Effector CD8-positive, alpha-beta T cell (primary cell): ENCODE measurements around the gene NUDT21.
"Not testable (repeated sequence)": the region's sequence is repeated elsewhere in the genome, so short reads cannot be mapped to it uniquely, and the experiment has no call there.

Experiments used
- DNase-seq: peaks from one replicate; lab custom pipeline; 2025; lab: John Stamatoyannopoulos, UW
- total RNA-seq, 4 experiments: gene quantifications; one replicate each; lab custom pipeline; 2026; lab: John Stamatoyannopoulos, UW

The NUDT21 gene
- total RNA-seq = 28.5 to 35.7 (median 31.6) reads per million in 4 experiments

DNA sequence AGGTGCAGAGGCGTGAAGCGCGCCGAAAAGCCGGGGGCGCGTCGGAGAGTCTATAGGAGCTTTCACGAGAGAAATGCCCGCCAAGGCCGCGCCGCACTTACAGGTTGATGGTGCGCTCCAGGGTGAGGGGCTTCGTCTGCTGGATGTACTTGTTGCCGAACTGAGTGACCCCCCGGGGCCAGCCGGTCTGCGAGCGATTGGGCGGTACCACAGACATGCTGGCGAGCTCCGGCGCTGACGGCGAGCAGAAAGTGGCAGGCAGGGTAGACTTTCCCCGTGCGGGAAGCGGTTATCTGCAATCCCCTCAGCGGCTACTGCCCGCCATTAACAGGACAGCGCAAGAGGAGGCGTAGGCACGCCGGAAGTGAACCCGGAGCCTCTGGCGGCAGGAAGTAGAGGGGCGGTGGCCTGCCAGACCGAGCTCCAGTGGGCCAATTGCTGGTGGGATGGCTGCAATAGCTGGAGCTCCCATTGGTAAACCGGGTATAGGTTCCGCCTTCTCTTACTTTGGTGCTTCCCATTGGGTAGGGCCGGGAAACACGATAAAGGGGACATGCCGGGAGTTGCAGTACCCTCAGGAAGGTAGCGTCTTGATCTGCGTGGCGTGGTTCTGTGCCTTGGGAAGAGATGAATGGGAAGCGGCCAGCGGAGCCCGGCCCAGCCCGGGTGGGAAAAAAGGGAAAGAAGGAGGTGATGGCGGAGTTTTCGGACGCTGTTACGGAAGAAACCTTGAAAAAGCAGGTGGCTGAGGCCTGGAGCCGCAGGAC, at the start of gene NUDT21, which contains the start of gene OGFOD1:
TSS of gene NUDT21 (minus strand) at position 347 of the 767 bp plus-strand sequence. CDS start at position 217, 130 bp downstream.
TSS of gene OGFOD1 (plus strand) at position 569 of the 767 bp plus-strand sequence. CDS start at position 628, 59 bp downstream.
- peak; percentile 82 for DNase-seq

GRCh38 chr16:56493815-56494214, 42.7 kb upstream of the NUDT21 start:
- DNase-seq = no peak

DNA sequence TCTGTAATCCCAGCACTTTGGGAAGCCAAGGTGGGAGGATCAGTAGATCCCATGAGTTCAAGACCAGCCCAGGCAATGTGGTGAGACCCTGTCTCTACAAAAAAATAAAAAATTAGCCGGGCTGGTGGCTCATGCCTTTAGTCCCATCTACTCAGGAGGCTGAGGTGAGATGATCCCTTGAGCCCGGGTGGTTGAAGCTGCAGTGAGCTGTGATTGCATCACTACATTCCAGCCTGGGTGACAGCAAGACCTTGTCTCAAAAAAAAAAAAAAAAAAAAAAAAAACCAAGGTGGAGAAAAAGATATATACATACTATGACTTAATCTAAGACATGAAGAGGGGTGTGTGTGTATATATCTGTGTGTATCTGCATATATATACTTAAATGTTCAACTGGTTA, 42.0 kb upstream of the NUDT21 start:
- no peak for DNase-seq

DNA sequence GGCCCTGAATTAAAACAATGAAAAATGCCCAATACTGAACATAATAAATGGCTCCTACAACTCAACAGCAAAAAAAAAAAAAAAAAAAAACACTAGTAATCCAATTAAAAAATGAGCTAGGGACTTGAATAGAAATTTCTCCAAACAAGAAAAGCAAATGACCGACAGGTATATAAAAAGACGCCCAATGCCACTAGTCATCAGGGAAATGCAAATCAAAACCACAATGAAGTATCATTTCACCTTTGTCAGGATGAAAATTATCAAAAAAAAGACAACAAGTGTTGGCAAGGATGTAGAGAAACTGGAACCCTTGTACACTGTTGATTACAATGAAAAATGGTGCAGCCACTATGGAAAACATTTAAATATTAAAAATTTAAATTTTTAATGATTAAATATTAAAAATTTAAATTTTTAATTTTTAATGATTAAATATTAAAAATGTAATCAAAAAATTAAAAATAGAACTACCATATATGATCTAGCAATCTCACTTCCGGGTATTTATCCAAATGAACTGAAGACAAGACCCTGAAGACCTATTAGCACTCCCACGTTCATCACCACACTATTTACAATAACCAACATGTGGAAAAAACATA, 40.6 kb upstream of the NUDT21 start:
- no peak for DNase-seq

DNA sequence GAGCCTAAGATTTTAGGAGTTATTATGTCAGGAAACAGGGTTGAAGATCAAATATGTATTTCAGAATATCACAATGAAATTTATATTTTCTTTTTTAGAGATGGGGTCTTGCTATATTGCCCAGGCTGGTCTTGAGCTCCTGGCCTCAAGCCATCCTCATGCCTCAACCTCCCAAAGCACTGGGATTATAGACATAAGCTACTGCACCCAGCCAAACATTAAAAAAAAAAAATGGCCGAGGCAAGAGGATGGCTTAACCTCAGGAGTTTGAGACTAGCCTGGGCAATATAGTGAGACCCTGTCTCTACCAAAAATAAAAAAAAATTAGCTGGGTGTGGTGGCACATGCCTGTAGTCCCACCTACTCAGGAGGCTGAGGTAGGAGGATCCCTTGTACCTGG, 37.7 kb upstream of the NUDT21 start:
- DNase-seq = not testable (repeated sequence)

- no peak for DNase-seq
These were observed 36.9 kb upstream of the NUDT21 start for GRCh38 chr16:56488035-56488434.

GRCh38 chr16:56483394-56483793, 32.3 kb upstream of the NUDT21 start:
- no peak for DNase-seq

DNA sequence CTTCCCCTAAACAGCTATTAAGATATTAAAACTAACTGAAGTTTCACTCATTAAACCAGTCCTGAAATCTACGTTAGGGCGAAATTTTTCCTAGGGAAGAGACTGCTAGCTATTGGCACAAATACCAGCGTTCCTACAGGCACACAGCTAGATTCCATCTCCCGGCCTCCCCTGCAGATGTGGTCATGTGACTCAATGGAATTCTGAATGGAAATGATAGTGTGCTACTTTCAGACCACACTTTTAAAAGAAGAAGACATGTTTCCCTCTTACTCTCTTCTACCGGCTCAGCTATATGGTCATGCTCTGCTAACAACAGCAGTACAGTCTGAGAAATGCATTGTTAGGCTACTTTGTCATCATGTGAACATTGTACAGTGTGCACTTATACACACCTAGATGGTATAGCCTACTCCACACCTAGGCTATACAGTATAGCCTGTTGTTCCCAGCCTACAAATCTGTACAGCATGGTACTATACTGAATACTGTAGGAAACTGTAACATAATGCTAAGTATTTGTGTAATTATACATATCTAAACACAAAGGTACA, 31.6 kb upstream of the NUDT21 start:
- DNase-seq = no peak

DNA sequence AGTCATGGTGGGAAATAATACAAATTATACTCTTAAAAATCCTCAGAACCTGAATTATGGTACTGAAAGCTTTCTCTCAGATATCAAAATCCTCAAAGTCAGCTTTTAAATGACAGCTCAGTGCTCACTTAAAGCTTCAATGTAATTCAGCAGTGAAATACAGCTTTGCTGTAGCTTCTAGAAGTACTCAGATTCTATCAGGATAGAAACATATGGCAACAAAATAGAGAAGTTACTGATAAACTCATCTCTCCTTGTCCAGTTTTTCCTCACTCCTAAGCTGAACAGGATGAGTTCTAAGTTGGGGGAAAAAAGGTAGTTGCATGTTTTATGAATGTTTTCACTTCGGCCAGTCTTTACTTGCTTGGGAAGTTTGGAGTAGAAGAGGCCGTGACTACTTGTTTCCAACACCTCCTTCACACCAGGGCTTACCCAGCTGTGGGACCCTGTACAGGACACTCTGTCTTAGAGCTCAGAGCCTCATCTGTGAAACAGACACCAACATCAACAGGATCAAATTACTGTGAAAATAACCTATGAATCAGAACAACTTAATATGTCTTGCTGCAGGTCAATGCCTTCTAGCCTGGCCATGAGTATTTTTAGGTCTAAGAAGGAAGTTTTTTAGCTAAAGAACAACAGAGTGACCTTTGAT, 30.5 kb upstream of the NUDT21 start:
- DNase-seq = no peak

DNA sequence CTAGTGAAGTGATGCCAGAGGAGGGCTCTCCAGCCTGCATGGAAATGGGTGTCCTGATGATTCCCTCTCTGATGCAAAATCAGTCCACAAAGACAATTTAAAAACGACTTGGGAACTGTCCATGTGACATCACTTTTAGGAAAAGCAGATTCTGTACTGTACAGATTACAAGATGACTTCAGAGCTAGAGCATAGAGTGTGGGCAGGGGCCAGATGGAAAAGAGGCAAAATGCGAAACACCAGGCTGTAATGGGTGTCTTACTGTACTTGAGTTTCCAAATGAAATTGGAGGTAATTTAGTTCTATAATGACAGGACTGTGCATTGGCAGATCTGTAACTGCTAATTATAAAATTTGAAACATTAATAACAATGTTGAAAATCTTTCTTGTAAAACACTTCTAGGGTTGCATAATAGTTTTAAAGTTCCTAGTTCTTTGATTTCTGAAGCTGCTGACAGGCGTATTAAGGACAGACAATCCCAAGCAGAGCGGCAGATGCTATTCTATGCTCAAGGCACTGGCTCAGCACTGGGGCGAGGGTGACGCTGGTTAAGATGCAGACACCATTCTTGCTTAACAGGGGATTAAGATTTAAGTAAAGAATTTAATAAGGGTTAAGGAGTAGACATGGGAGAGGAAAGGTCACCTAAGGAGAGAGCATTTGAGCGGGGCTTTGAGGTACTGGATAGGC, 29.8 kb upstream of the NUDT21 start:
- no peak for DNase-seq

DNA sequence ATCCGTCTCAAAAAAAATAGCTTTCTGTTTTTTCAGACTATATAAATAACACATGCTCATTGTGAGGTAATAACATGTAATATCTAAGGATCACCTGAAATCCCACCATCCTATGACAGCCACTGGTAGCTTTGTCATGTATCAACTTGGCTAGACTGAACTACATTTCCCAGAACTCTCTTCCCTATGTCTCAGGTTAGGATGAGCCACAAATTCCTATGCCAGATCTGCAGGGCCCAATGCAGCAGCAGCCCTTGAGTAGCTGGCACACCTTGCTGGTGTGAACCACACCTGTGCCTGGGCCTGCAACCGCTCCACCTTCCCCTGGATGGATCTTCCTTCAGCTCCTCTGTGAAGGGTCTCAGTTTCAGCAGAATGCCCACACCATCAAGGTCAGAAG, 28.3 kb upstream of the NUDT21 start:
- no peak for DNase-seq

DNA sequence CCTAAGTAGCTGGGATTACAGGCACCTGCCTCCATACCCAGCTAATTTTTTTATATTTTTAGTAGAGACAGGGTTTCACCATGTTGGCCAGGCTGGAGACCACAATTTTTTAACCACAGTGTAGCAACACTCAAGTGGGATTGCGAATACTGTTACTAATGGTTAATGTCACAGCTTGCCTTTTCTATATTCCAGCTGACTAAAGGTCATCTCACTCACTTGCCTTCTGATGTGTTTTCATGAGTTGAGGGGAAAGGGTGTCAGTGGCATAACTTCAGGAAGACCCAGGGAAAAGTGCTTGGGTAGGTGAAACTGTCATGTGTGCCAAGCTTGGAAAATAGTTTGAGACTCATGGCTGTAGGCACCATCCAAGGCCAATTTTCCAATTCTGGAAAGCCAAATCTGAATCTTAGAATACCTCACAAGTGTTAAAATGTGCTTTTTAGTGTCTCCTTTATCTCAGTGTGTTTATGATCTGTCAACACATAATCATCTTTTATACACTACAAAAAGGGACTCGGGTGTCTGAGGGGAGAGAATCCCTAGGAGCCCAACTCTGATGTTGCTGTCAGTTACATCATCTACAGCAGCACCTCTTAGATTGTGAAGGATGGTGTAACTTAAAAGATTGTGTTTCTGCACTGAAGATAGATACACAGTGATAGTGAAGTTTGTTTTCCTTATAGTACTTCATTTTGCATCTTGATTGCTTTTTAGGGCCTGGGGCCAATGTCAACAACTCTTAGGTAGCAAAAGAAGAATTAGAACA, 27.3 kb upstream of the NUDT21 start:
- no peak for DNase-seq

DNA sequence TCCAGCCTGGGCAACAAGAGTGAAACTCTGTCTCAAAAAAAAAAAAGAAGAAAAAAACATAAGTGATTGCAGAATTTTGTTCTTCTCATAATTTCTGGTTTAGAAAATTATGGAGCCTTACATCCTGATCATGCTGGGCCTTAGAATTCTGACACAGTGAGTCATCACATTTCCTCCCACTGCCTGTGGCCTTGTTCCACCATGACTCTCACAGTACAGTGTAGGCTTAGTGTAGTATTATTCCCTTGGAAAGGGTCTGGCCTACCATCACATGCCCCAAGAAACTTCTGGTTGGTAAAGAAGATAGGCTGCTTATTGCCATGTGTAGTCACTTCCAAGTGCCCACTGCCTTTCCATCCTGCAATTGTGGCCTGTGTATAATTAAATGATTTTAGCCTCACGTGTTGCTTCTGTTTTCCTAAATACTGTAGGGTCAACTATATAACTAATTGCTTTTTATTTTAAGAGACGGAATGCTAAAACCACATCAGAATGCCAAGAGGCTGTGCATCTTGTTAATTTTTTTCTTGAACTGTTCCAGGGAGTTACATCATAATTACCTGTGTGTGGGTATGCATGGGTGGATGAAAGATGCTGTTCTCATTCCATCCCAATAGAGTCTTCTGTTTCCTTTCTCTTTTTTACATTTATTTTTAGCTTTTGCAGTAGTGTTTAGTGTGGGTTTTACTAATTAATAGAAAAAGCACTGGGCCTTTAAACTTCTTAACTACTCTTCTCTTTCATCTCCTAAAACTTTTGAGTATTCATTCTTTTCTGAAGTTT, 26.2 kb upstream of the NUDT21 start:
- DNase-seq = no peak

DNA sequence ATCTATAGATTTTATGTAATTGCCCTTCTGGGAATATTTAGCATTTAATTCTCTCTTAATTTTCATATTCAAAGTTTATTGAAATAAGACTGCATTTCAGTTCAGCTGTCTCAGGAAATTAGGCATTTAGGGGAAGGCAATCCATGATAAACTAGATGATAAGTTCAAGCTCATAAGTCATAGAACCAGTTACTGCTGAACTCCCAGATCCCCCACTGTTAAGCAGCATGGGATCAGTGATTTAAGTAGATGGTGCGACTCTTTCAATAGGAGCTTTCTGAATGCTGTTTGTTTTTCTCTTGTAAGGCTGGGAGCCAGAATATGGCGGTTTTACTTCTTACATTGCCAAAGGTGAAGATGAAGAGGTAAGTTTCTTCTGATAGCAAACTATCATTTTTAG, 24.1 kb upstream of the NUDT21 start:
- no peak for DNase-seq

GRCh38 chr16:56470666-56471065, 19.5 kb upstream of the NUDT21 start:
- DNase-seq = no peak

- no peak for DNase-seq
These were observed 19.1 kb upstream of the NUDT21 start for GRCh38 chr16:56470232-56470631.

- no peak for DNase-seq
These were observed 18.6 kb upstream of the NUDT21 start for GRCh38 chr16:56469748-56470147.

DNA sequence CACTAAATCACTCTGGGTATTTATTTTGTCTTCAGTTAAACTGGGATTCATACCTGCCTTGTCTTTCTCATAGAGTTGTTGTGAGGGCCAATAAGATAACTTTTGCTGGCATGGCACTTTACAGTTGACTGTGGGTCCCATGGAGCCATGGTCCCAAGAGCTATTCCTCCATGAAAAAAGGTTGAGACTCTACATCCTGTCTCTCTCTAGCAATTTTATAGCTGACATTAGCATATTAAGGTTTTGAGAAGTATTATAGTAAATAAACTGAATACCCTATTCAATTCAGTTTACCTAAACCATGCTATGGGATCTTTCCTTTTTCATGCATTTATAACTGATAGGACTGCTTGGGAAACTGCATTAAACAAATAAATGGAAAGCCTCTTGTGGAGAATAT, 17.7 kb upstream of the NUDT21 start:
- DNase-seq = no peak

DNA sequence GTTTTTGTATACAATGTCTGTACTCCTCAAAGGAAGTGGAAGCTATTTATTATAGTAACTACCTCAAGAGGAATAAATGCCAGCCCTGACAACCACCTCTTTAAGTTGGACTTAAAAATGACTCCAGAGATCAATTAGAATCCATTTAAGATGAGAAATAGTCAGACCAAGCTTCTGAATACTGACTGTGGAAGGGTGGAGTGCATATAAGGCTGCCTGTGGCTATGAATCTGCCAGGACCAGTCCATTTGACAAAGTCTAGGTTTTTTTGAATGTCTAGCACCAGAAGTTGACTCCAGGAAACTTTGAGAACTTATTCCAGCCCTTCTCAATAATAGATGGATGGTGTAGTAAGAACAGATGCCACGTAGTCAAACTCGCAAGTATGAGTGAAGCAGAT, 15.2 kb upstream of the NUDT21 start:
- DNase-seq = no peak

DNA sequence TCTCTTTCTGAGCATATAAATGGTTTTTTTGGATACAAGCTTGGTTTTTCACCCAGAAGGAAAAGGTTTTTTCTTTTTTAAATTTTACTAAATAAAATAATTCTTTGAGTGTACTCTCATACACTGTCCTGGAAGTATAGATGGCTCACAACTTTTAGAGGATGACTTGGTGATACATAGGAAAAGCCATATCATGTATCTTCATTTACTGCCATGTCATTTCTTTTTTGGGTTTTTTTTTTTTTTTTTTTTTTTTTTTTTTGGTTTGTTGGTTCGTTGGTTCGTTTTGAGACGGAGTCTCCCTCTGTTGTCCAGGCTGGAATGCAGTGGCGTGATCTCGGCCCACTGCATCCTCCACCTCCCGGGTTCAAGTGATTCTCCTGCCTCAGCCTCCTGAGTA, 12.0 kb upstream of the NUDT21 start:
- no peak for DNase-seq
